NCI-H1105 treated with DMSO at 0.1 percent for 48 hours (cell line): ENCODE data around the gene CASP12.
A peak's percentile ranks its signal among the peaks of the same experiment; 100 is the strongest.
"Not testable (repeated sequence)": the region's sequence is repeated elsewhere in the genome, so short reads cannot be mapped to it uniquely, and the experiment has no call there.

ENCODE experiments used
- DNase-seq: peaks from one replicate; lab custom pipeline; 2025; lab: John Stamatoyannopoulos, UW

The CASP12 gene

GRCh38 chr11:104897891-104898684 is at the start of gene CASP12:
CASP12 (minus strand) TSS chr11:104898460.
- no peak for DNase-seq

- DNase-seq = peak; percentile 10
Observed at GRCh38 chr11:104946907-104947306, 48.6 kb upstream of the CASP12 start.

GRCh38 chr11:104944076-104944475 is 45.8 kb upstream of the CASP12 start:
- DNase-seq = no peak

- DNase-seq = no peak
Observed at GRCh38 chr11:104943561-104943960, 45.3 kb upstream of the CASP12 start.

- no peak for DNase-seq
Observed at GRCh38 chr11:104934594-104934993, 36.3 kb upstream of the CASP12 start.

- not testable (repeated sequence) for DNase-seq
Observed at GRCh38 chr11:104934073-104934472, 35.8 kb upstream of the CASP12 start.

- DNase-seq = no peak
Observed at GRCh38 chr11:104928811-104929210, 30.6 kb upstream of the CASP12 start.

- no peak for DNase-seq
Observed at GRCh38 chr11:104926771-104927611, 28.7 kb upstream of the CASP12 start.

GRCh38 chr11:104925850-104926249 is 27.6 kb upstream of the CASP12 start:
- DNase-seq = no peak

- no peak for DNase-seq
Observed at GRCh38 chr11:104918113-104918824, 20.0 kb upstream of the CASP12 start.

- DNase-seq = no peak
Observed at GRCh38 chr11:104917271-104918112, 19.2 kb upstream of the CASP12 start.

- DNase-seq = no peak
Observed at GRCh38 chr11:104916442-104916841, 18.2 kb upstream of the CASP12 start.

GRCh38 chr11:104912102-104912501 is 13.8 kb upstream of the CASP12 start:
- DNase-seq = no peak

- DNase-seq = no peak
Observed at GRCh38 chr11:104908186-104908531, 9.9 kb upstream of the CASP12 start.

GRCh38 chr11:104907521-104908185 is 9.4 kb upstream of the CASP12 start:
- no peak for DNase-seq

- no peak for DNase-seq
Observed at GRCh38 chr11:104905271-104905670, 7.0 kb upstream of the CASP12 start.

GRCh38 chr11:104899226-104899625 is 966 bp upstream of the CASP12 start:
- no peak for DNase-seq

GRCh38 chr11:104898685-104899013 is 389 bp upstream of the CASP12 start:
- no peak for DNase-seq

- DNase-seq = no peak
Observed at GRCh38 chr11:104895634-104896033, 2.6 kb downstream of the CASP12 start.

GRCh38 chr11:104893876-104894275 is 4.4 kb downstream of the CASP12 start:
- DNase-seq = no peak
